ENCODE results near the gene PTH. TPM values are rescaled to one million over a fixed set of nuclear protein-coding genes. Genes with fewer than 3 reads are reported as not detected.

The PTH gene
- total and polyA plus RNA-seq, 2 of the 8 experiments (the other 6 are each of a cell fraction or from before 2014, with no cell fraction given) = not detected

- Histone ChIP-seq H3K27me3 (replicated peaks in 1 of 4; ENCODE audit: control insufficient read depth in 3 of 4, extremely low read depth in 1 of 4, insufficient read depth in 3 of 4, low read length in 3 of 4) (no peaks in the 10 kb centered on the region), H2BK20ac (ENCODE audit: low read length) (no peak overlapping the region), H3K79me2 (ENCODE audit: control insufficient read depth in 1 of 2, insufficient read depth in 2 of 2, low read length in 2 of 2) (no peaks in the 10 kb centered on the region), H3K56ac (replicated peaks; ENCODE audit: insufficient read length, low read depth, low read length) (no peak overlapping the region), H2BK15ac (ENCODE audit: low read length) (no peak overlapping the region), H3K9me3 (ENCODE audit: insufficient read depth in 2 of 2, low read depth in 1 of 2, low read length in 1 of 2) (no peaks in the 10 kb centered on the region), H3K23me2 (ENCODE audit: low read depth, low read length) (no peaks in the 10 kb centered on the region), H3K4me2 (ENCODE audit: insufficient read depth in 1 of 2, low read depth in 2 of 2, low read length in 2 of 2) (no peak overlapping the region), H4K5ac (ENCODE audit: insufficient read length, low read depth, low read length) (no peak overlapping the region), H2BK5ac (ENCODE audit: low read depth, low read length) (no peak overlapping the region), H4K20me1 (replicated peaks in 1 of 2; ENCODE audit: control insufficient read depth in 1 of 2, insufficient read depth in 2 of 2, low read length in 2 of 2) (no peaks in the 10 kb centered on the region), H3K4me1 (replicated peaks in 1 of 4; ENCODE audit: control insufficient read depth in 3 of 4, insufficient read depth in 4 of 4, low read length in 3 of 4) (no peaks in the 10 kb centered on the region), H3K23ac (ENCODE audit: insufficient read length) (no peak overlapping the region), H3K4ac (replicated peaks; ENCODE audit: insufficient read length, low read depth, low read length) (no peak overlapping the region), H2BK120ac (replicated peaks; ENCODE audit: low read depth, low read length) (no peak overlapping the region), H3K14ac (ENCODE audit: insufficient read length) (no peak overlapping the region), H3K27ac (ENCODE audit: low read depth, low read length) (no peak overlapping the region), H3K36me3 (ENCODE audit: control insufficient read depth in 2 of 4, insufficient read depth in 4 of 4, low read length in 3 of 4) (no peaks in the 10 kb centered on the region), H2AFZ (ENCODE audit: low read length) (no peak overlapping the region), H4K8ac (ENCODE audit: extremely low read depth, insufficient read depth, low read length) (no peak overlapping the region), H2BK12ac (ENCODE audit: low read depth, low read length) (no peak overlapping the region), H3K79me1 (ENCODE audit: low read depth, low read length) (no peaks in the 10 kb centered on the region), H2AK5ac (ENCODE audit: low read depth, low read length) (no peak overlapping the region), H3K4me3 (ENCODE audit: extremely low read depth in 1 of 4, insufficient read depth in 2 of 4, low read depth in 3 of 4, low read length in 4 of 4) (no peak overlapping the region), H3K9ac (replicated peaks in 1 of 4; ENCODE audit: extremely low read depth in 1 of 4, low read depth in 3 of 4, low read length in 3 of 4) (no peak overlapping the region), H4K91ac (replicated peaks; ENCODE audit: insufficient read length, low read length) (no peak overlapping the region), H3K18ac (ENCODE audit: extremely low read depth, low read length) (no peak overlapping the region)
- WGBS, 2 experiments (ENCODE audit: extremely low coverage in 1 of 2, insufficient coverage in 1 of 2, insufficient read length in 1 of 2, insufficient replicate concordance in 2 of 2, low coverage in 1 of 2, low lambda C conversion rate in 2 of 2, missing lambda C conversion rate in 1 of 2) = 65% methylated on average over 1 of the region's 1 CpG; no CpG with 5 or more reads in 1 of the 2 experiments
- ChIA-PET POLR2A (ENCODE audit: partially characterized antibody) (no interaction called here), CTCF (ENCODE audit: partially characterized antibody) (interaction anchor here (1.1 to 4.5 kb wide), 3 partner anchors 11 to 32 kb away, joined by 3 to 33 read pairs (median 4); no protein-coding TSS in a partner anchor)
- DNase-seq (ENCODE audit: low read depth in 1 of 2, low spot score in 2 of 2) (no peak), FAIRE-seq (no peak)
- no peak for TF ChIP-seq RAD21 (IDR thresholded peaks at IDR 0.05 in 1 of 2, conservative IDR thresholded peaks at IDR 0.05 in 1 of 2; ENCODE audit: low read depth in 2 of 2, low read length in 2 of 2)
- no peak for TF ChIP-seq BRCA1 (IDR thresholded peaks at IDR 0.05; ENCODE audit: low read depth, low read length)
- TF ChIP-seq KDM5A (IDR thresholded peaks at IDR 0.05; ENCODE audit: low read length) = no peak
Observed at GRCh38 chr11:13503393-13503792, 7.6 kb upstream of the PTH start.

All from H1 (cell line).